Lower lobe of right lung (tissue), 2 donors: Measurements from ENCODE around the gene GAPT. TPM values are rescaled to one million over a fixed set of nuclear protein-coding genes. Genes with fewer than 3 reads are reported as not detected.
A peak's percentile ranks its signal among the peaks of the same experiment; 100 is the strongest.

Experiments
- ATAC-seq, 2 donors: fragments of 200-7000 bp; cut with Tn5 transposase; one replicate each; pipeline ENCODE4 v1.9.1; 2020 to 2022; ENCODE audit warnings: mild to moderate bottlenecking in 2 of 2, moderate library complexity in 2 of 2
- DNase-seq: peaks from one replicate; pipeline ENCODE4 v3.0.0-alpha.2; 2020
- H3K27ac ChIP-seq: fragments of 200-600 bp; one replicate; pipeline ENCODE4 v1.8.0; 2022
- H3K27me3 ChIP-seq: fragments of 200-600 bp; one replicate; pipeline ENCODE4 v1.8.0; 2022; ENCODE audit warnings: low read depth
- H3K36me3 ChIP-seq: fragments of 200-600 bp; one replicate; pipeline ENCODE4 v1.8.0; 2022; ENCODE audit warnings: mild to moderate bottlenecking
- H3K4me1 ChIP-seq: fragments of 200-600 bp; one replicate; pipeline ENCODE4 v1.8.0; 2022
- H3K4me3 ChIP-seq: fragments of 200-600 bp; one replicate; pipeline ENCODE4 v1.8.0; 2022; ENCODE audit warnings: mild to moderate bottlenecking
- H3K9me3 ChIP-seq: fragments of 200-600 bp; one replicate; pipeline ENCODE4 v1.8.0; 2022
- CTCF ChIP-seq: fragments of 200-600 bp; IDR thresholded peaks from one replicate; pipeline ENCODE4 v1.8.0; 2022; ENCODE audit warnings: antibody characterized with exemption, mild to moderate bottlenecking
- intact Hi-C: fragments of 100-400 bp; cut with DNase I; formaldehyde crosslinking; loops from one replicate; pipeline ENCODE4 v1.11.0; 2022
- total RNA-seq: library from RNA; stranded (reverse); fragmentation: NEBNext Ultra II Directional; extraction: Animal tissue kit (Norgen Biotek cat#: 25700); gene quantifications from one replicate; pipeline ENCODE4 v1.2.1, GENCODE V29; 2021
- donor health status: DM: no; HTN: yes; CAD: no; lungs with severe emphysema.

GAPT gene
- total RNA-seq, 1 donor from 2014 or later: 6.5 TPM

DNA sequence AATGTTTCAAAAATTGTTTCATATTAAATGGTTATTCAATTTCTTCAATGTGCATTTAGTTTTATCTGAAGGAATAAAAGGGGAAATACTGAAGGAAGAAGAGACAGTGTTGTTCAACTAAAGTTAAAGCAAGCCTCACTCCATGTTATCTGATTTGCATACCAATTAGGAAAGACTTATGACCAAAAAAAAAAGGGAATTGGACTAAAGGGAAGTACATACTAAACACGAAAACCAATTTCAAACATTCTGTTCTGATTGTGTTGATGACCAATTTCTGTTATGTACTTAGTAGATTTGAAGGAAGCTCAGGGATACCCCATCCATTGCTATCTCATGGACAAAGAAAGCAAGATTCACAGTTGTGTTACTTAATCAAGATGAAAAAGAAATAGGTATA is 4.9 kb upstream of the GAPT start:
- H3K36me3 ChIP-seq: no peaks in the 10 kb centered on the region
- H3K4me3 ChIP-seq: no peak overlapping the region

DNA sequence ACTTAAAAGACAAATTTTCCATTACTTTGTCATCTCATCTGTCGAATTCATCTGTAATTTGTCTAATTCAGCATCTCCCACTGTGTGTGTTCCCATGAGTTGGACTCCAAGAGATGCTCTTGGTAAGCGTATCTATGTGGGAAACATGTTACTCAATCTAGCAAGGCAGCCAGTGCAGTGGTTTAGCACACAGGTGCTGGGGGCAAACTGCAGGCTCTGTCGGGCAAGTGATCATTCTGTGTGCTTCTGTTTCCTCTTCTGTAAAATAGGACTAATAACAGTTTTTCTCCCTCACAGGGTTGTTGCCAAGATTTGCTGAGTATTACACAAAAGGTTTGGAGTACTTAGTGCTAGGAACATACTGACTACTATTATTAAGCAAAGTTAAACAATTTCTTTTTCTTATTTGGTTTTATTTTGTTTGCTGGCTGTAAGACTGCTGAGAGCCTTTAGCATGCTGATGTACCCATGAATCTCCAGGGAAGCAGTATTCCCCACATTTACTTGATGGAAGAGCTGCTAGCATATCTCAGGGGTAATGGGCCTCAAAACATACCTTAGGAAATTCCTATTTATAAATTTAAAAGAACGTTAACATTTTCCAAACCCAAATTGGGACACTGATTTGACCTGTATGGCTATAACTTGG is 709 bp upstream of the GAPT start:
- no peak overlapping the region for H3K27ac ChIP-seq
- no peaks in the 10 kb centered on the region for H3K27me3 ChIP-seq
- DNase-seq: no peak

More for the DNA sequence above, 4.9 kb upstream of the GAPT start:
- DNase-seq (no peak), ATAC-seq (no peak)
- H3K27ac ChIP-seq: no peak overlapping the region
- intact Hi-C loops: no loop called here
- H3K27me3 ChIP-seq: no peaks in the 10 kb centered on the region
- no peaks in the 10 kb centered on the region for H3K9me3 ChIP-seq
- H3K4me1 ChIP-seq: no peaks in the 10 kb centered on the region
- TF ChIP-seq CTCF: no peak

DNA sequence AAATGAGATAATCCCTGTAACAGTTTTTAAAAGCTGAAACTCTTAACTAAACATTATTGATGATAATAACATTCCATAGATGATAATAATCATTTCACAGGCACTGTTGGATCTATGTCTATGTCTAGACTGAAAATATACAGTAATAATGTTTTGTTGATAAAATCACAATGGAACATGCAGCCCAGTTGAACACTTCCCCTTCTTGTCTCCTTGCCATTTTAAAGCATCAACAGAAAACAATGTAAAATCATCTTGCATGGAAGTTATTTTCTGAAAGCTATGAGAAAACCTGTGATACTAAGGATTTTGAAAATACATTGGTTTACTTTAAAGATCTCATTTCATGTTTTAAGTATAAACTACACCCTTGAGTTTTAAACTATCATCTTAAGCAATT is 1.9 kb downstream of the GAPT start:
- intact Hi-C loops: loop anchor here (10.0 kb wide), 1 partner anchor 362 kb away; no protein-coding TSS in a partner anchor
- no peak for DNase-seq
- Histone ChIP-seq H3K4me3 (no peak overlapping the region), H3K36me3 (no peaks in the 10 kb centered on the region), H3K27ac (no peak overlapping the region), H3K4me1 (no peaks in the 10 kb centered on the region), H3K9me3 (no peaks in the 10 kb centered on the region), H3K27me3 (no peaks in the 10 kb centered on the region)
- TF ChIP-seq CTCF: no peak
- no peak for ATAC-seq

More for the DNA sequence above, 709 bp upstream of the GAPT start:
- no peaks in the 10 kb centered on the region for H3K9me3 ChIP-seq
- H3K36me3 ChIP-seq: no peaks in the 10 kb centered on the region
- TF ChIP-seq CTCF: no peak
- H3K4me1 ChIP-seq: no peaks in the 10 kb centered on the region
- intact Hi-C loops: loop anchor here (10.0 kb wide), 1 partner anchor 364 kb away; no protein-coding TSS in a partner anchor
- ATAC-seq: no peak
- H3K4me3 ChIP-seq: no peak overlapping the region

DNA sequence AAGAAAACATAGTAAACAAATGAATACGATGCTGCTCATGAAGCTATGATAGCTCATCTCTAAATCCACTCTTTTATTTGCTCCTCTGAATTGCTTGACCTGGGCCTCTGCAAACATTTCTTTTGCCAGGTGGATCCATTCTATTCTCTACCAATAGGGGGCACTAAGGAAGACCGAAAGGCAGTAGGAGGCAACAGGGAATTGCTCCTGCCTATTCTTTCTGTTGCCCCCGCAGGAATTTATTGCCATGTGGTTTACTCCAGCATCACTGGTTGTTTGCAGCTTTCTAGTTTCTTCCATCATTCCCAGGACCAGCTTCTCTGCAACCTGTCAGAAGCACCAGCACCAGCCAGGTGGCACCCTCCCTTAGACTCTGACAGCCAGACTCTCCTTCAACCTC is 5.3 kb downstream of the GAPT start:
- H3K36me3 ChIP-seq: no peaks in the 10 kb centered on the region
- ATAC-seq (no peak), DNase-seq (no peak)
- H3K4me1 ChIP-seq: peaks cover 3% of the 10 kb centered on the region
- no peak overlapping the region for H3K27ac ChIP-seq
- intact Hi-C loops: loop anchor here (10.0 kb wide), 1 partner anchor 358 kb away; no protein-coding TSS in a partner anchor
- no peaks in the 10 kb centered on the region for H3K27me3 ChIP-seq
- no peaks in the 10 kb centered on the region for H3K9me3 ChIP-seq
- TF ChIP-seq CTCF: peak; percentile 21
- H3K4me3 ChIP-seq: no peak overlapping the region

GRCh38 chr5:58497386-58497785 is 6.2 kb downstream of the GAPT start:
- peaks cover 3% of the 10 kb centered on the region for H3K4me1 ChIP-seq
- H3K27me3 ChIP-seq: no peaks in the 10 kb centered on the region
- no peaks in the 10 kb centered on the region for H3K9me3 ChIP-seq
- intact Hi-C loops: loop anchor here (10.0 kb wide), 1 partner anchor 357 kb away; no protein-coding TSS in a partner anchor
- no peak for TF ChIP-seq CTCF
- H3K36me3 ChIP-seq: no peaks in the 10 kb centered on the region
- DNase-seq (no peak), ATAC-seq (no peak)
- H3K4me3 ChIP-seq: no peak overlapping the region
- no peak overlapping the region for H3K27ac ChIP-seq
